ENCODE results near the gene MYMK. TPM values are rescaled to one million over a fixed set of nuclear protein-coding genes. Genes with fewer than 3 reads are reported as not detected.

The MYMK gene
- not detected for total RNA-seq

GRCh38 chr9:133524679-133525228, at the start of gene MYMK:
MYMK (minus strand) TSS chr9:133524959; CDS start chr9:133524844, 115 bp downstream.
- ATAC-seq = no peak
- H3K9me3 ChIP-seq = no peaks in the 10 kb centered on the region
- 94 to 96% methylated on average over 8 to 11 of the region's 17 CpGs for WGBS, 2 donors (ENCODE audit: low coverage in 1 of 2)
- no peaks in the 10 kb centered on the region for H3K36me3 ChIP-seq
- peaks cover 23% of the 10 kb centered on the region for H3K27me3 ChIP-seq
- H3K27ac ChIP-seq = no peak within 1 kb of the TSS
- peaks cover 0 to 43% (median 17%) of the 10 kb centered on the region in 3 donors for H3K4me1 ChIP-seq
- TF ChIP-seq POLR2A (IDR thresholded peaks at IDR 0.05) (no peak), CTCF (IDR thresholded peaks at IDR 0.05) (no peak), EP300 (IDR thresholded peaks at IDR 0.05) (no peak)
- no peak within 1 kb of the TSS for H3K4me3 ChIP-seq

- no peak for ATAC-seq
- H3K9me3 ChIP-seq = no peaks in the 10 kb centered on the region
- no peaks in the 10 kb centered on the region for H3K36me3 ChIP-seq
- H3K27me3 ChIP-seq = peaks cover 28% of the 10 kb centered on the region
- no peak overlapping the region for H3K4me3 ChIP-seq
- peaks cover 0 to 24% (median 11%) of the 10 kb centered on the region in 3 donors for H3K4me1 ChIP-seq
- no peak for TF ChIP-seq EP300 (IDR thresholded peaks at IDR 0.05)
- TF ChIP-seq POLR2AphosphoS5 (IDR thresholded peaks at IDR 0.05) = no peak
- no peak for TF ChIP-seq CTCF (IDR thresholded peaks at IDR 0.05)
- TF ChIP-seq POLR2A (IDR thresholded peaks at IDR 0.05) = no peak
- WGBS, 2 donors (ENCODE audit: low coverage in 1 of 2) = no CpG with 5 or more reads among the region's 21 CpGs
- H3K27ac ChIP-seq = no peak overlapping the region
Observed at GRCh38 chr9:133573791-133574515, 49.2 kb upstream of the MYMK start.

GRCh38 chr9:133572821-133573361, 48.1 kb upstream of the MYMK start:
- H3K9me3 ChIP-seq = no peaks in the 10 kb centered on the region
- WGBS, 2 donors (ENCODE audit: low coverage in 1 of 2) = no CpG with 5 or more reads among the region's 15 CpGs
- TF ChIP-seq EP300 (IDR thresholded peaks at IDR 0.05) = no peak
- peak; percentile 14 for TF ChIP-seq POLR2AphosphoS5 (IDR thresholded peaks at IDR 0.05)
- no peak overlapping the region for H3K4me3 ChIP-seq
- peaks cover 22% of the 10 kb centered on the region for H3K27me3 ChIP-seq
- peaks cover 0 to 24% (median 11%) of the 10 kb centered on the region in 3 donors for H3K4me1 ChIP-seq
- no peaks in the 10 kb centered on the region for H3K36me3 ChIP-seq
- peak overlapping the region in 1 of 4 donors; percentile 31 for H3K27ac ChIP-seq
- peak; percentile 75 for ATAC-seq

- no peak for ATAC-seq
- 20% methylated on average over 1 of the region's 20 CpGs; no CpG with 5 or more reads in 1 of the 2 donors for WGBS, 2 donors (ENCODE audit: low coverage in 1 of 2)
- no peaks in the 10 kb centered on the region for H3K9me3 ChIP-seq
- no peaks in the 10 kb centered on the region for H3K36me3 ChIP-seq
- H3K4me1 ChIP-seq = peaks cover 0 to 24% (median 11%) of the 10 kb centered on the region in 3 donors
- no peak overlapping the region for H3K4me3 ChIP-seq
- no peak for TF ChIP-seq EP300 (IDR thresholded peaks at IDR 0.05)
- TF ChIP-seq POLR2A (IDR thresholded peaks at IDR 0.05) = no peak
- no peak for TF ChIP-seq CTCF (IDR thresholded peaks at IDR 0.05)
- no peak for TF ChIP-seq POLR2AphosphoS5 (IDR thresholded peaks at IDR 0.05)
- H3K27me3 ChIP-seq = peaks cover 14% of the 10 kb centered on the region
- H3K27ac ChIP-seq = peak overlapping the region in 1 of 4 donors; percentile 31
Observed at GRCh38 chr9:133571896-133572595, 47.3 kb upstream of the MYMK start.

GRCh38 chr9:133571391-133571890, 46.7 kb upstream of the MYMK start:
- Histone ChIP-seq H3K27ac (no peak overlapping the region), H3K9me3 (no peaks in the 10 kb centered on the region), H3K4me3 (no peak overlapping the region), H3K36me3 (no peaks in the 10 kb centered on the region), H3K27me3 (peaks cover 9% of the 10 kb centered on the region), H3K4me1 (peaks cover 0 to 29% (median 11%) of the 10 kb centered on the region in 3 donors)
- TF ChIP-seq CTCF (IDR thresholded peaks at IDR 0.05) = no peak
- no peak for TF ChIP-seq POLR2A (IDR thresholded peaks at IDR 0.05)
- no peak for TF ChIP-seq EP300 (IDR thresholded peaks at IDR 0.05)
- no peak for TF ChIP-seq POLR2AphosphoS5 (IDR thresholded peaks at IDR 0.05)
- no peak for ATAC-seq
- 100% methylated on average over 1 of the region's 9 CpGs; no CpG with 5 or more reads in 1 of the 2 donors for WGBS, 2 donors (ENCODE audit: low coverage in 1 of 2)
